ENCODE data around the gene RAP1GAP. TPM values are rescaled to one million over a fixed set of nuclear protein-coding genes. Genes with fewer than 3 reads are reported as not detected.
A peak's percentile ranks its signal among the peaks of the same experiment; 100 is the strongest.

The RAP1GAP gene
- total and polyA plus RNA-seq, 9 of the 15 experiments (the other 6 are each of a cell fraction or from before 2014, with no cell fraction given) = 0.29 to 30.2 (median 19.2) TPM

GRCh38 chr1:21639594-21640041, 29.5 kb downstream of the RAP1GAP start (continued):
- TF ChIP-seq, protein P1, sequence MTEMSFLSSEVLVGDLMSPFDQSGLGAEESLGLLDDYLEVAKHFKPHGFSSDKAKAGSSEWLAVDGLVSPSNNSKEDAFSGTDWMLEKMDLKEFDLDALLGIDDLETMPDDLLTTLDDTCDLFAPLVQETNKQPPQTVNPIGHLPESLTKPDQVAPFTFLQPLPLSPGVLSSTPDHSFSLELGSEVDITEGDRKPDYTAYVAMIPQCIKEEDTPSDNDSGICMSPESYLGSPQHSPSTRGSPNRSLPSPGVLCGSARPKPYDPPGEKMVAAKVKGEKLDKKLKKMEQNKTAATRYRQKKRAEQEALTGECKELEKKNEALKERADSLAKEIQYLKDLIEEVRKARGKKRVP (CRISPR knock-in tag; IDR thresholded peaks at IDR 0.05) = no peak
- TF ChIP-seq E2F4 (CRISPR knock-in tag; IDR thresholded peaks at IDR 0.05; ENCODE audit: low read depth) (peak; percentile 60; the same call in 1 of the 2 replicates), ZNF280A (IDR thresholded peaks at IDR 0.05; ENCODE audit: low read depth, partially characterized antibody) (no peak), KAT2B (IDR thresholded peaks at IDR 0.05; ENCODE audit: low read depth, low read length) (no peak), THAP12 (CRISPR knock-in tag; IDR thresholded peaks at IDR 0.05) (0 out of 2 replicates have a peak, but pooled peaks have one; percentile 21), REST (IDR thresholded peaks at IDR 0.05; ENCODE audit: borderline replicate concordance) (no peak), REST (CRISPR knock-in tag; IDR thresholded peaks at IDR 0.05; ENCODE audit: low read depth) (no peak), MLX (CRISPR knock-in tag; conservative IDR thresholded peaks at IDR 0.05) (no peak), SIN3B (IDR thresholded peaks at IDR 0.05; ENCODE audit: low read depth) (no peak)

All from K562 (cell line).